Activated effector memory CD4-positive, alpha-beta T cell treated with Interleukin-2 at 50 U/mL for 16 hours (primary cell): ENCODE results near the gene AGPAT3.

Experiments
- DNase-seq: peaks from one replicate; pipeline ENCODE4 v3.0.0-alpha.2; 2020

Gene AGPAT3

DNA sequence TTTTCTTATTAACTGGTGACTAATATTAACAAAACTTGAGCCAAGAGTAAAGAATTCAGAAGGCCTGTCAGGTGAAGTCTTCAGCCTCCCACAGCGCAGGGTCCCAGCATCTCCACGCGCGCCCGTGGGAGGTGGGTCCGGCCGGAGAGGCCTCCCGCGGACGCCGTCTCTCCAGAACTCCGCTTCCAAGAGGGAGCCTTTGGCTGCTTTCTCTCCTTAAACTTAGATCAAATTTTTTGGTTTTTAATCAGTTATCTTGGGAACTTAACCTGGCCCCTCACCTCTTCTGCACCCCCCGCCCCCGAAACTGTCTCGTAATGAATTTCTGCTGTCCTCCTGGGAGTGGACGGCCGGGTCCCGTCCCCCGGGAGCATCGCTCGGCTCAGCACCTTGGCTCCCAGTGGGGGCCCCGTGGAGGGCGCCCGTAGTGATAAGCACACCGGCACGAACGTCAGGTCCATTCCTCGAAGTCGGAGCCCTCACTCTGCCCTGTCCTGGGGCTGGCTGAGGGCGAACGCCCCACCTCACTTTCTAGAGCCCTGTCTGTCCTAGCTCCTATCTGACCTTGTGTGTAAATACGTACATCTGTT is 117.6 kb downstream of the AGPAT3 start:
- no peak for DNase-seq

GRCh38 chr21:43983390-43983789 is 118.4 kb downstream of the AGPAT3 start:
- DNase-seq: no peak

DNA sequence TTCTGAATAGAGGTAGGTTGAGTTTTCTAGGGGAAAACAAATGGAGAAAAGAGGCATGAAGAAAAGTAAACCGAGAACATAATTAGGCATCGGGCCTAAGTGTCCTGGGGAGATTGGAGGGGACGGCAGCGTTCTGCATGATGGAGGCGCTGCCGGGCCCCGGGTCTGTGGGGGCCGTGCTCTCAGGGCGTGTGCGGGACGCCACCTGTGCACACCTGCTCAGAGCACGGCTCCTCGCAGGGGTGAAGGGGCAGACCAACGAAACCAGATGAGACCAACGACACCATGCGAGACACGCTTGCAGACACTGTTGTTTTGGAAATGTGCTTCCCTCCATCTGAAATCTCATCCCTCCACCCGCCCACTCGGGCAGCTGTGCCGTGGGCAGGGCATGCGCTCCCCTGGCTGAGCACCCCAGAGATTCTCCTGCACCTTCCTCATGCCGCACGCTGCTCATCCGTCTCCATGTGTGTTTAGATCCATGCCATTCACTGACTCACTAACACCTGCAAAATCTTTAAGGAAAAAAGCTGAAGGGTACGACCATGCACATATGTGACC is 118.9 kb downstream of the AGPAT3 start:
- no peak for DNase-seq

- DNase-seq: no peak
These were observed 120.1 kb downstream of the AGPAT3 start for GRCh38 chr21:43984905-43985689.

GRCh38 chr21:43985690-43986251 is 120.7 kb downstream of the AGPAT3 start:
- no peak for DNase-seq

GRCh38 chr21:43986544-43987451 is 121.8 kb downstream of the AGPAT3 start:
- DNase-seq: no peak

DNA sequence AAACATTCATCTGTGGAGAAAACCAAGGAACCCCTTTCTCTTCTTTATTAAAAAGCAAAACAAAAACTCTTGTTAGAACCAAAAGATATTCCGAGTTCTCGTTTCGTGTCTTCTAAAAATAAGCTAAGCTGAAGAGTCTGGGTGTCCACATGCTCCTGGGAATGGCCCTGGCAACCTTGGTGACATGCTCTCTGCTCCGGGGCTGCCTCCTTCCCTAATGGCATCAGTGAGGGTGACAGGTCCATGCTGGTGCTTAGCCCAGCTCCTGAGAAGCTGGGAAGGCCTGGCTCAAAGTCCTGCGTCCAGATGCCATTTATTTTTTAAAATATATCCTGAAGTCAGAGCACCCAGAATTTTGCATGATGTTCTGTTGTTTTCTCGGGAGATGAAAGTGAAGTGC is 122.5 kb downstream of the AGPAT3 start:
- DNase-seq: no peak

DNA sequence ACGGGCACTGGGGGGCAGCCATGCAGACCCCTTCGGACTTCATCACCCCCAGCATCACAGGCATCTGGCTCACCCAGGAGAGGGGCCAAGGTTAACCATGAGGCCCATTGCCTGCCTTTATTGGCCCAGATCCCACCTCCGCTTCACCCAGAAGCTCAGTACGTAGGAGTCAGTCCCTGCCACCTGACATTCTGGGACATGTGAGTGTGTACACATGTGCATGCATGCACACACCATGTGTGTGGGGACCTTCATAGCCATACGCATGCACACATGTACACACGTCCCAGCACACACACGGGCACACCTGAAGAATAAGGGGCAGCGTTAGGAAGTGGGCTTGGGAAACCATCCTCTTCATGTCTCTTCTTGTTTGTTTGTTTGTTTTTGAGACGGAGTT is 123.0 kb downstream of the AGPAT3 start:
- DNase-seq: no peak

GRCh38 chr21:43988506-43989230 is 123.6 kb downstream of the AGPAT3 start:
- DNase-seq: no peak

GRCh38 chr21:43989401-43989800 is 124.4 kb downstream of the AGPAT3 start:
- DNase-seq: no peak

DNA sequence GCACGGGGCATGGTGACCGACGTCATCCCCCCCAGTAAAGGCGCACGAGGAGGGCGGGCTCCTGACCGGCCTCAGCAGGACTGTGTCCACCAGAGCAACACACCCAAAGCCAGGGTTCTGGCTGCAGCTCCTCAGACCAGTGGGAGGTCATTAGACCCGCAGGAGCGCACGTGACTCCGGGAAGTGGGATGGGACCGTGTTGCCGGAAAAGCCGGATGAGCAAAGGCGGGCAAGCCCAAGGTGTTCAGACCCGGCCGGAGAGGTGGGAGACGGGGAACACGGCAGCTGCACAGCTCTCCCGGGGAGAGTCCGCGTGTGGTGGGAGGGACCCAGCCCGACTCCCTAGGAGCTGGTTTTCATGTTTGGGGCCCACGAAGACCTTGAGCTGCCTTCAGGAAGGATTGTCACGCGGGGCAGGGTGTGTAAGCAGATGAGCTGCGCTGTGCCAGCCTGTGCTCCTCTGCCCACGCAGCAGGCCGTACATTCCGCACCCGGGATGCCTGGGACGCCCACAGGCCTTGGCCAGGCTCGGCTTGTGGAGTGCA is 126.5 kb downstream of the AGPAT3 start:
- DNase-seq: no peak

DNA sequence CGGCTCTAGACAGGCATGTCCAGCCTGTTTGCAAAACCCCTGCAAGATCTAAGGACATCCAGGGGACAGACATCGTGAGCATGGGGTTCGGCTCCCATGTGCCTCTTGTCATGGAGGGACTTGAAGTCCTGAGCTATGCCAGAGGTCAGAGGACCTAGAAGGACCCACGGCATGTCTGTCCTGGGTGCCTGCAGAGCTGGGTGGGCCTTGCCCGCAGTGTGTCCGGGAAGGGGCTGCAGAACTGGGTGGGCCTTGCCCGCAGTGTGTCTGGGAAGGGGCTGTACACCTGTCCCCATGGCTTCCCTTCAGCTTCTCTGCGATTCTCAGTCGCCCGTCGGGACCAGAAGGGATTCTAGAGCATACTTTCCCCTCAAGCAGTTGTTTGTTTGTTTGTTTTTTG is 127.1 kb downstream of the AGPAT3 start:
- DNase-seq: no peak

- DNase-seq: no peak
These were observed 128.5 kb downstream of the AGPAT3 start for GRCh38 chr21:43993420-43993934.

DNA sequence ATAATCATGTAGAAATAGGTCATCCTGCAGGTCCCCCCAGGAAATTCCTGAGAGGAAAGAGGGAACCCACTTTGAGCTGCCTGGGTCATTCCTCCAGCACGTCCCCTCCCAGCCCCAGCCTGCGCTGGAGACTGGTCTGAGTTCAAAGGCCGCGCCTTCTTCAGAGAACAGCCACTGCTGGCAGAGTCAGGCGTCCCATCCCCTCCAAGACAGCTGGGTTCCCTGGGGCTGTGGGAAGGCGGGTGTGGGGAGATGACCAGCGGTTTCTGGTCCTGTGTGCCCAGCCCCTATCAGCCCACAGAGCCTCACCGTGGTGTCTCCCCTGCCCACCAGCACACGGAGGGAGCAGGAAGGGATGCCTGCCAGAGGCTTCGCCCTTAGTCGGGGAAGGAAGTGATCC is 129.1 kb downstream of the AGPAT3 start:
- DNase-seq: no peak

GRCh38 chr21:43994646-43995045 is 129.6 kb downstream of the AGPAT3 start:
- DNase-seq: no peak

DNA sequence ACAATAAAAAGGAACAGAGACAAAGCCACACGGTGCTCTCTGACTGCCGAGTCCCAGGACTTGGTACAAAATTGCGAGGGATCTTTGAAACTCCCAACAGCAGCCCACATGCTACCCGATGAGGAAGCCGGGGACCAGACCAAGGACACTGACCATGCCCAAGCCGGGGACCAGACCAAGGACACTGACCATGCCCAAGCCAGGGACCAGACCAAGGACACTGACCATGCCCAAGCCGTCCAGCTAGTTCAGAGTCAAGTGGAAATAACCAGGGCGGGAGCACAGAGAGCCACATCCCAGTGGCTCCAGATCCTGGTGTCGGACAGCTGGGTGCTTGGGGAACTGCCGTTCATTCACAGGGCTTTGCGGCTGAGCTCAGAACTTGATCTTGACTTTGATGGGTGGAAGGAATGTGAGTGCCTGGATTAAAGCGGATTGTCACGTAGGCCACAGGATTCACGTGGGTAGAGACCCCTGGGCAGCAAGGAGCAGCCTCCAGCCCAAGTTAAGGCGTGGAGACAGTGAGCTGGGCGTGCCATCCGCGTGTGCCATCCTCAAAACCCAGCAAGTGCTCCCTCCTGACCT is 130.6 kb downstream of the AGPAT3 start:
- DNase-seq: no peak

DNA sequence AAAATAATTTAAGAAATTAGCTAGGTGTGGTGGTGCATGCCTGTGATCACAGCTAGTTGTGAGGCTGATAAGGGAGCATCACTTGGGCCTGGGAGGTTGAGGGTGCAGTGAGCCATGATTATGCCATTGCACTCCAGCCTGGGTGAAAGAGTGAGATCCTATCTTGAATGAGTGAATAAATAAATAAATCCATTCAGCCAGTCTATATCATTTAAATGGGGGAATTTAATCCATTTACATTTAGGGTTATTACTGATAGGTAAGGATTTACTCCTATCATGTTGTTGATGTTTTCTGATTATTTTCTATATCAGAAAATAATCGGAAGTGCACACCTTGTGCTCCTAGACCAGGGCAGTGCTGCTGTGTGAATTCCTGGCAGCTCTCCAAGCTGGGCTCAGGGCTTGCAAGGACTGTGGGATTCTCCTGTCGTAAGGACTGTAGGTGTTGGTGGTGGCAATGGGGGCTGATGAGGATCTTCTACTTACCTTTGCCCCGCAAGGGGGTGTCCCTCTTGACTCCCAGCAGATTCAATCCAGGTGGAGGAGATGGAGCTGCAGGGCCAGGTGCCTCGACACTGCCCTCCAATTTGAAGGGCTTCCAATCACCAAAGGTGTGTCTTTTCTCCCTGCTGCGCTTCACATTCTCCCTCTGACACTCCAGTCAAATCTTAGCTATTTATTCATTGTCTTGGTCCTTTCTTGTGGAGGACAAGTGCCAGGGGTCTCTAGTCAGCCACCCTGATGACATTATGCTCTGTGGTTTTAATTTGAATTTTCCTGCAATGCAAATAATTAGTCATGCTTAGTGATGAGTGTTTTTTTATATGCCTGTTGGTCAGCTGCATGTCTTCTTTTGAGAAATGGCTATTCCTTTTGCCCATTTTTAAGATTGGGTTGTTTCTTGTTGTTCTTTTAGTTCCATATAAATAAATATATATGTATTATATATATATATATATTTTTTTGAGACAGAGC is 133.0 kb downstream of the AGPAT3 start:
- DNase-seq: no peak

DNA sequence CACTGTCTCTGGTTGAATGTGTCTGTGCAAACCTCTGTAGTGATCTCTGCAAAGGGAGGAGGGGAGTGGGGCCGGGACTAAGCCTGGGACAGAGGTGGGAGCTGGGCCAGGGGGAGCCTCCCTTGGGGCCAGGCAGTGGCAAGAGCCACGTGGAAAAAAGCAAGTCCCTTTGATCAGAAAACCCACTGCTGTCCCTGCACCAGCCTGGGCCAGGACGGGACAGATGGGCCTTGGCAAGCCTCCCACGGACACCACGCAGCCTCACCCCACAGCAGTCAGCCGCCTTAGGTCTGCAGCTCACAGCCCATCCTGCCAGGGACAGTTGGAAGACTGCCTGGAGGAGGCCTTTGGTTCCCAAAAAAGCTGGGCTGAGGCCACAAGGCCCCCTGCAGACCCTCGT is 135.3 kb downstream of the AGPAT3 start:
- no peak for DNase-seq

- no peak for DNase-seq
These were observed 137.5 kb downstream of the AGPAT3 start for GRCh38 chr21:44002511-44002910.

- DNase-seq: no peak
These were observed 138.4 kb downstream of the AGPAT3 start for GRCh38 chr21:44003307-44003966.
